NCI-H1694 (cell line): ENCODE data around the gene WDFY1.
"Not testable (repeated sequence)": the region's sequence is repeated elsewhere in the genome, so short reads cannot be mapped to it uniquely, and the experiment has no call there.

ENCODE experiments used
- DNase-seq: peaks from one replicate; lab custom pipeline; 2025; lab: John Stamatoyannopoulos, UW

WDFY1 gene

DNA sequence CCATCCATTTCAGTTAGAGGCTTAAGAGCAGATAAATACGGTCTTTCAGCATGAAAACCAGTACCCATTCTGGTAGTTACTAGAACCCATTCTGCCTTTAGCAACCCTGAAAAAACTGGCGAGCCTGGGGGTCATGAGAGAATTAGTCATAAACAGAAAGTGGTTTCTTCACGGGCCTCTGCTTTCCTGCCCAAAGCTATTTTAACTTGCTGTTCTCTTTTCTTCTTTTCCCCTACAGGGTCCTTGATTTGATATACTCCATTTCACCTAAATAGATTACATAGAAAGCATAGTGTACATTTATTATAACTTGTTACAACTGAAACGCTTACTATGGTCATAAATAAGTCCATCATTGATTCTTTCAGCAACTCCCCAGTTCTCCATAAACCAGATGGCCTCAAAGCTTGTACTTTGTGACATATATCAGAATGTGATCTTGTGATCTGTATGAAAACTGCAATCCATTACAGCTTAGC is 48.3 kb downstream of the WDFY1 start:
- no peak for DNase-seq

DNA sequence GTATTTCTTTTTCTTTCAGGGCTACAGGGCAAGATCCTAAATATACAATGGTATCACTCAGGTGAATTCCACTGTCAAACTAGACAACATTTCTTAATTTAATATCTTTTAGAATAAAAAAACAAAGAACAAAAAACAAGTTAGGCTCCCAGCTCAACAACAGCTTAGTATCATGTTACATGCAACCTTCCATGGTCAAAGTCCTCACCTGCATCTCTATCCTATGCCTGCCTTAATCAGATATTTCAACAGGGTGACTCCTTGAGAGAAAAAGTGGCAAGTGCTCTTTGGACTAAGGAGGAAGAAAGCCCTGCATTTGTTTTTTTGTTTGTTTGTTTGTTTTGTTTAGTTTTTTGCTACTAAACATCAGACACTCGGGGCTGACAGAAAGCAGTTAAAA is 50.2 kb downstream of the WDFY1 start:
- no peak for DNase-seq

DNA sequence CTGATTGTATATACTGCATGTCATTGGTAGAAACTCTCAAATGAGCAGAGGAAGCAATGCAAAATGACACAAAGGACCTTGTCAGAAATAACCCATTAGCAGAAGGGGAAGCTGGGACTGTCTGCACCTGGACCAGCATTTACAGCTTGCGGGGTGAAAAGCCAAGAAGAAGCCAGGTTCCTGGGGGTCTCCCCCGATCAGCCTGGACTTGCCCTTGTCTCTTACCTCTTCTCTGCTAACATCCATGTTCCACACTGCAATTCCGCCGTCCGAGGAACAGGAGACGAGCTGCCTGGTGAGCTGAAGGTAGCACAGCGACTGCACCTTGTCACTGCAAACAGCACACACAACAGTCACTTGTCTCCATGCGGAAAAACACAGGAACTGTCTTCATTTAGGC is 51.1 kb downstream of the WDFY1 start:
- DNase-seq: no peak

DNA sequence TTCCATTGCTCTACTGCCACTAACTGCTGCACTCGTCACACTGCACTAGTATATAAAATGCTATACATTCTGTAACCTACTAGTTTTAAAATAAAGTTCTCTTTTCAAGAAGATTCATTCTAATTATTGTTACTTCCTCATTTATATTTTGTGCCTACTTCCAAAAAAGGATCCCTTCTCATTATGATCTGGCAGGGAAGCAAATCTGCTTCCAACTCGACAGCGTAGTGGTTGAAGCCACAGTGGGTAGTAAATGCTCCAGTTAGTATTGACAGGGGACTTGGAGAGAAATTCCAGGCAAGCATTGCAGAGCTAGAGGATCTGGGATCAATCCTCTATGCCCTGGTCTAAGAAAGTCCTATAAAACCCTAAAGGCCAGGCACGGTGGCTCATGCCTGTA is 54.4 kb downstream of the WDFY1 start:
- DNase-seq: no peak

DNA sequence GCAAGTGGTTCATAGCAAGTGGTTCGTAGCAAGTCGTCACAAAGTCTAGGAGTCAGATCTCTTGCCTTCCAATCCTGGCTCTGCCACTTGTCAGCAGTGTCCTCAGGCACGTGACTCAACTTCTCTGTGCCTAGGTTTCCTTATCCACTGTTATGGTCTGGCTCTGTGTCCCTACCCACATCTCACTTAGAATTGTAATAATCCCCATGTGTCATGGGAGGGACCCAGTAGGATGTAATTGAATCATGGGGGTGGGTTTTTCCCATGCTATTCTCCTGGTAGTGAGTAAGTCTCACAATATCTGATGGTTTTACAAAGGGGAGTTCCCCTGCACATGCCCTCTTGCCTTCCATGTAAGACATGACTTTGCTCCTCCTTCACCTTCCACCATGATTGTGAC is 55.9 kb downstream of the WDFY1 start:
- DNase-seq: no peak

DNA sequence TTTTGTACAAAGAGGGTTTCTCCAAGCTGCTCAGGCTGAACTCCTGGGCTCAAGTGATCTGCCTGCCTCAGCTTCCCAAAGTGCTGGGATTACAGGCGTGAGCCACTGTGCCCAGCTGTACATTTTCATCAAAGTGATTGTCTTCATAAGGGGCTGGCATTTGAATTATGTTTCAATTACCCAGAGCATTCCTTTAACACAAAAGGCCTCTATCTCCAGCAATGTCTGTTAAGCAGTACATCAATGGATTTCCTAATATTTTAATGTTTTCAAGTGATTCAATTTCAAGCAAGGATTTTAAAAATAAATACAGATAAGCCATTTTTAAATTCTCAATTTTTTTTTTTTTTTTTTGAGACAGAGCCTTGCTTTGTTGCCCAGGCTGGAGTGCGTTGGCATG is 56.9 kb downstream of the WDFY1 start:
- no peak for DNase-seq

DNA sequence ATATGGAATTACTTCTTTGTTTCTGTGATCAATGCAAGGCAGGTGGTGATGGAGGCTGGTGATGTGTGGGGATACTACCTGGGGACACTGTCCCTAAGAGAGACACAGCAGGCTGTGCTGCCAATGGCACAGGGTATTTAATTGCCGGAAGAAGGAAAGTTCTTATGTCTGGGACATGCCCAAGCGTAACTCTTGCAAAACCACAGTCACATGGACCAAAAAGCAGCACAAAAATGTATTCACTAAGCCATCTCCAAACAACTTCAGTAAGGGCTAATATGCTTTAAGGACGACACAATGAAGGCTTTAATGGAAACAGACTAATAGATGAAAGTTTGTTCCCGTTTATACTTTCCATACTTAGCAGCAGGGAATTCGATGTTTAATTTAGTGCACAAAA is 58.0 kb downstream of the WDFY1 start:
- DNase-seq: no peak

DNA sequence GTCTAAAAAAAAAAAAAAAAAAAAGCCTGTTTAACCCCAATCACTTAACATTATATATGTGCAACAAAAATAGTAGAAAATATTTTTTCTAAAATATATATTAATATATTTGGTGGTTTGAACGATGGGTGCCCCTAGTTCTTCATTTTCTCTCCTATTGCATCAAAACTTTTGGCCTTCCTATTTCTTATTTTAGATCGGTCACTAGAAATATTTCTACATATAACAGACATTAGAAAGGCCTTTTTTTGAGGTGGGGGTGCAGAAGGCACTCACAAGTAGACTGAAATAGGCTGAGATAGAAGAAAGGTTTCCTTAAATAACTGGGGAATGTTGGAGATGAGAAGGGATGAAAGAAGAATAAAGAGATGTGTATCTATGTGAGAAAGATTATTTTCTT is 58.4 kb downstream of the WDFY1 start:
- no peak for DNase-seq

DNA sequence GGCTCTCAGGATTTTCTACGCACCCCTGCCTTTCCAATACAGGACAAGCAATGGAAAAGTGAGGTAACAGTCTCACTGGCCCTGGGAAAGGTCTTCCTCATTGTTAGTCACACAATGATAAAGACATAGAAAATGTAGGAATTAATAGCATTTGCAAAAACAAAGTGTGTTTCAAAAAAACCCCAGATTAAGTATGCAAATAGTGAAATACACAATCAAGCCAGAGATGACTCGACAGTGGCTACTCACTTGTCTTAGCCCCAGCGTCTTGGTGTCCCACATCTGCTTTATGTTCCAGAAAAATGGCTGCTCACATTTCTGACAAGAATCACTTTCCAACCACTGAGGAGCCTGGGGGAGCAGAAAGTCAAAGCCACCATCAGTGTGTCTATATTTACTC is 60.7 kb downstream of the WDFY1 start:
- no peak for DNase-seq

DNA sequence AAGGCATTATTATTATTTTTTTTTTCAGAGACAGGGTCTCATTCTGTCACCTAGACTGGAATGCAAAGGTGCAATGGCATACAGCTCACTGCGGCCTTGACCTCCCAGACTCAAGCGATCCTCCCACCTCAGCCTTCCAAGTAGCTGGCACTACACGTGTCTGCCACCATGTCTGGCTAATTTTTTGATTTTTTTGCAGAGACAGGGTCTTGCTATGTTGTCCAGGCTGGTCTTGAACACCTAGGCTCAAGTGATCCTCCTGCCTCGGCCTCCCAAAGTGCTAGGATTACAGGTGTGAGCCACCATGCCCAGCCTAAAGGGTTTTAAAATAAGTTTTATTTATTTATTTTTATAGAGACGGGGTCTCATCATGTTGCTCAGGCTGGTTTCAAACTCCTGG is 62.4 kb downstream of the WDFY1 start:
- DNase-seq: no peak

DNA sequence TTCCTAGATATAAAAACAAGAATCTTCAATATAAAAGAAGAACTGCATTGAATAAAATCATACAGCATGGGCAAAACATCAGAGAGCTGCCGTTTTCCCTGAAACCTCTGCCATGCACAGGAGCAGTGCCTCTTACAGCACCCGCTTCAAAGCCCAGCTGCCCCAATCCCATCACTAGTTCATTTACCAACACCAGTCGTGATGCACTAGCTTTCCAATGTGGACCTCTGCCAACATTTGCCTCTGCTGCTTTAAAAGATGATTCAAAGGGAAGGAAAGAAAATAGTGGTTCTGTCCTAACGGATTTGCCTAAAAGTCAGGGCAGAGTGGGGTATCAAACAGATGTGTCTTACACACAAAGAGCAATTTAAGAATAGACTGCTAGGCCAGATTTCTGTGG is 64.3 kb downstream of the WDFY1 start:
- peak; percentile 30 for DNase-seq

DNA sequence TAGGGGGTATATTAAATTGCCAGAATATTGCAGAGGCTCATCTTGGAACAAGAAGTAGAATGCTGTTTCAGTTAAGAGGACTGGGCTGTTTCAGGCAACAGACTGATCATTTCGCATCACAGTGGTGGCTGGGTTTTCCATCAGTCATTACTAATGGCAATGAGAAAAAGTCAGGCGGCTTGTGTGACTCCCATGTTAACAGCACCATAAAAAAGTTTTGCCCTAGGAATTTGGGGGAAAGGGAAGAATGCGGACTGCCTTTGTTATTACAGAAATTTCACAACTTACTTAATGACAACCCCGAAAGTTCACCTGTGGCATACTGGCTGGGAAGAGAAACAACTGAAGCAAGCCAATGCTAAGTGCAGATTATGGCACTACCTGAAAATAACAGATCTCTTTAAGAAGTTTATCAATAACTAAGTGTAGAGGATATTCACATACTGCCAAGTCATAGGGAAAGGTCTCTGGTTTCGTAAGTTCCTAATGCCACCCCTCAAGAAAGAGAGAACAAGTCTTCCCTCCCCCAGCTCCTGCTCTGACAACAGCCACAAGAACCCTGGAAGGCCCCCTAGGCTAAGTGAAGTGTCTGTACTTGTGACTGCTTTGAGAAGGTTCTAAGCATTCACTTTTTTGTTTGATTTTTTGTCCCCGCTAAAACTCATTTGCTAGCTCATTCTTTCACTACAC is 67.3 kb downstream of the WDFY1 start:
- no peak for DNase-seq

DNA sequence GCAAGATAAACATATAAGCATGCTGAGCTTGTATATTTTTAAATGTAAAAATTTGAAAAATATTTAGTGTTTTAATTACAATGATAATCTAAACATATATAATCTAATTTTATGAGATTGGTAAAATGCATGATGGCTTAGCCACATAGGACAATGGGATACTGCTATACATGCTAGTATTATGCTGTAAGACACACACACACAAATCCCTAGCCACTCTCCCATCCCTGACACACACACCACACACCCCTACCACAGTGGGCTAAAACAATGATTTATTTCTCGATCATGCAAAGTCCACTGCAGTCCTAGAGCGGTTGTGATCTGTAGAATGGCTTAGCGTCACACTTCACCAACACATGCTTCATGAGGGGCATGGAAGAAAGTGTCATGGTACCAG is 71.5 kb downstream of the WDFY1 start:
- no peak for DNase-seq

DNA sequence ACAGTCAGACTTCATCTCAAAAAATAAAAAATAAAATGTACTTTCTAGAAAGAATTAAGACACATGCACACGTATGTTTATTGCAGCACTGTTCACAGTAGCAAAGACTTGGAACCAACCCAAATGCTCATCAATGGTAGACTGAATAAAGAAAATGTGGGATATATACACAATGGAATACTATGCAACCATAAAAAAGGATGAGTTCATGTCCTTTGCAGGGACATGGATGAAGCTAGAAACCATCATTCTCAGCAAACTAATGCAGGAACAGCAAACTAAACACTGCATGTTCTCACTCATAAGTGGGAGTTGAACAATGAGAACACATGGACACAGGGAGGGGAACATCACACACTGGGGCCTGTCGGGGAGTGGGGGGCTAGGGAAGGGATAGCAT is 72.4 kb downstream of the WDFY1 start:
- DNase-seq: not testable (repeated sequence)

DNA sequence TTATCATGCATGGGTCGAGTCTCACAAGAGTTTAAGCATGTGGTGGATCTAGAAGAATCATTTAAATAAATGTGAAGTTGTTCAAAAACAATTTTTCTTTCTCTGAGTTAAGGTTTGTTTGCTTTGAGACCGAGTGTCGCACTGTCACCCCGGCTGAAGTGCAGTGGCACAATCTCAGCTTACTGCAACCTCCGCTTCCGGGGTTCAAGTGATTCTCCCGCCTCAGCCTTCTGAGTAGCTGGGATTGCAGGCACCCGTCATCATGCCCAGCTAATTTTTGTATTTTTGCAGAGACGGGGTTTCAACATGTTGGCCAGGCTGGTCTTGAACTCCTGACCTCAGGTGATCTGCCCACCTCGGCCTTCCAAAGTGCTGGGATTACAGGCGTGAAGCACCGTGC is 73.5 kb downstream of the WDFY1 start:
- not testable (repeated sequence) for DNase-seq

DNA sequence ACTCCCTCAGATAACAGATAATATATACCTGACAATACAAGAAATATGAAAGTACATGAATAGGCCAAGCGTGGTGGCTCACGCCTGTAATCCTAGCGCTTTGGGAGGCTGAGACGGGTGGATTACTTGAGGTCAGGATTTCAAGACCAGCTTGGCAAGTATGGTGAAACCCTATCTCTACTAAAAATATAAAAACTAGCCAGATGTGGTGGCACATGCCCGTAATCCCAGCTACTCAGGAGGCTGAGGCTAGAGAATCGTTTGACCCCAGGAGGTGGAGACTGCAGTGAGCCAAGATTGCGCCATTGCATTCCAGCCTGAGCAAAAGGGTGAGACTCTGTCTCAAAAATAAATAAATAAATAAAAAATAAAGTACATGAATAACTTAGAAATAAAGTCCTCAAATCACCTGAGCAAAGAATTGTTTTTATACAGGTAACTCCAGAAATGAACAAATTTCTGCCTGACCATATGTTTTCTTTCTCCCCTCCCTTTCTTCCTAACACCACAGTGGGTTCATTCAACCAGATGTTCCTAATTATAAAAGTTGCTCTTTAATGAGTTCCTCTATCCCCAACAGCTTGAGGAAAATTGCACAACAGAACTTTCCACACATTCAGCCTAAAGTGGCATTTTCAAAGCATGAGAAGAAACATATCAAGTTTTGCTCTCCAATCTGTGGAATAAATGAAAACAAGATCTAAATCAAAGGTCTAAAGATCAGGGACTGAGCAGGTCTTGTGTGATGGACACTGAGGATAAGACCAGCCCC is 74.1 kb downstream of the WDFY1 start:
- no peak for DNase-seq

DNA sequence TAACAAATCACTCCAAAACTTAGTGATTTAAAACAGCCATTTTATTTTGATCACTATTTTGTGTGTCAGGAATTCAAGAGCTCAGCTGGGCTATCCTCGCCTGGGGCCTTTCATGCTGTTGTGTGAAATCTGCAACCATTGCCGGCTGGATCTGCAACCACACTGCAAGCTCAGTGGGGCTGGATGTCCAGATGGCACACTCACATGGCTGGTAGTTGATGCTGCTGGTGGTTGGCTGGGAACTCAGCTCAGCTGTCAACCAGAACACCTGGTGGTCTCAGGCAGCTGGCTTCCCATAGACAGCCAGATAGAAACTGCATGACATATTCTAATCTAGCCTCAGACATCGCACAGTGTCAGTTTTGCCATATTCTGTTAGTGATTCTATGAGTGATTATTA is 77.1 kb downstream of the WDFY1 start:
- peak; percentile 96 for DNase-seq

DNA sequence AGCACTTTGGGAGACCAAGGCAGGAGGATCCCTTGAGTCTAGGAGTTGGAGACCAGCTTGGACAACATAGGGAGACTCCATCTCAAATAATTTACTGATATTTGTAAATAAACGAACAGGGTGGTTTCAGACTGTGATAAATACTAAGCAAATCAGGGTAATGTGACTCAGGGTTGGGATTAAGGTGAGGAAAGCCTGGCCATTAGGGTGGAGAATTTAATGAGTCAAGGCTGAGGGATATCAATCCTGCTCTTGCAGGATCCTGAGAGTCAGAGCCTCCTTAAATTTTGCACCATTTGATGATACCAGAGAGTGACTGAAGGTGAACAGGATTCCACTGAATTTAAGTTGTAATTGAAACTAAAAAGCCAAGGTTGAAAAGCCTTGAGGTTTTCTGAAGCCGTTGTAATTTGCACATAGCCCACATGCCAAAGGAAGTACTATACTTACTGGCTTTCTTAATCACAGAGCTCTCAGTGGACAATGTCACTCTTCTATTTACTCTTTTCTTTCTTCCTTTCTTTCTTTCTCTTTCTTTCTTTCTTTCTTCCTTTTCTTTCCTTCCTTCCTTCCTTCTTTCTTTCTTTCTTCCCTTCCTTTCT is 79.1 kb downstream of the WDFY1 start:
- DNase-seq: no peak

DNA sequence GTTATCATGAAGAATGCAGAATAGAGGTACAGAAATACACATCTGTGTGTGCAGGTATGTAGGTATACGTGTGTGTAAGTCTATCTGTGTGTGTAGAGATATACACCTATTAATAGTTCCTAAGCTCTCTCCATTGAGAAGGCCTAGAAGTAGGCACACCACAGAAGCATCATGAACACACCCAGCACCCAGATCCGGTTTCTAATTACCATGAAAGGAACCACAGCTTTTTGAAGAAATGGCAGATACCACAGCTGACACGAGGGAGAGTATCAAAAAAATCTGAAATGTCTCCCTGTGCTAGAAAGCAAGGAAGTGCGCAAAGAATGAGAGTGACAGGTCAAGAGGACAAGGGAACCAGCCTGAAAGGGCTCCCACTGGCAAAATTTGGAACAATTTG is 80.0 kb downstream of the WDFY1 start:
- no peak for DNase-seq

DNA sequence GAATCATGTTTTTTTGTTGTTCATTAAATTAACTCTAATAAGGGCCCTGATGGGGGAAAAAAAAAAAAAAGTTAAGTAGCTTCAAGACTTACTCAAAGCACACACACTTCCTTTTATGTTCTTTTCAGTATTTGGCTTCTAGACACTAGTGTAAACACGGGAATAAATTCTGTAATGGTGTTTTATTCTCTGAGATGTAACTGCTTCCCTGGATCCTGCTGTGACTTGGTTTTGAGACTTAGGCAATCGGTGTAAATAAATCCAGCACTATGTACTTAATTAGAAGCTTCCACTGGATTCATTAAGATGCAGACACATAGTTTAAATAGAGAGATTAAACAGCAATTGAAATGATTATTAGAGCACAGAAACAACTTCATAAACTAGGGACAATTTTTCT is 81.6 kb downstream of the WDFY1 start:
- no peak for DNase-seq

DNA sequence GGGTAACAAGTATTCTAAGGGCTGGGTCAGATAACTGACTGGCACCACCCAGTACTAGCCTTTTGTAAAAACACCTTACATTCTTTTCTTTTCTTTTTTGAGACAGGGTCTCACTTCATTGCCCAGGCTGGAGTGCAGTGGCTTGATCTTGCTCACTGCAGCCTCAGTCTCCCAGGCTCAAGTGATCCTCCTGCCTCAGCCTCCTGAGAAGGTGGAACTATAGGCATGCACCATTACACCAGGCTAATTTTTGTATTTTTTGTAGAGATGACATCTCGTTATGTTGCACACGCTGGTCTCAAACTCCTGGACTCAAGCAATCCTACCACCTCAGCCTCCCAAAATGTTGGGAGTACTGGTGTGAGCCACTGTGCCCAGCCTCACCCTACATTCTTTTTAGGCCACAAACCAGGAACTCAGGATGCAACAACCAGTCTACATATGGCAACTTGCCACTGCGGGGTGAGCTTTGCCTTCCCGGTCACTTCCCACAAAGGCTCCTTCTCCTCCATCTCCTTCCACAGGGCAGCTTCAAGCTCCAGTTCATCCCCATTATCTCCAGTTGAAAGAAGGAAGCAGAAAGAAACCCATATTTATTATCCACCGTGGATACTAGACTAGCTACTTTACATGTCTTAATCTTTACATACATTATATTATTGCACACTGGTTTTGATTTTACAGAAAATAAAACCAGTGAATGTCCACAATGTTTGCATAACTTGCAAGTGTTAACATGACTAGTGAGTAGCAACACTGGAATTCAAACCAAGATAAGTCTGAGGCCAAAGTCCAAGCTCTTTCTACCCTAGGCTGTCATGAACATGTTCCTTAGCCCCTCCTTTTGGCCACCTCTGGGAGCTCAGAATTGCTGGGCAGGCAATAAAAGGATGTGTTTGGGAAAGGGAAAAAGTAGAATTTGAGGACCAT is 84.1 kb downstream of the WDFY1 start:
- DNase-seq: no peak

DNA sequence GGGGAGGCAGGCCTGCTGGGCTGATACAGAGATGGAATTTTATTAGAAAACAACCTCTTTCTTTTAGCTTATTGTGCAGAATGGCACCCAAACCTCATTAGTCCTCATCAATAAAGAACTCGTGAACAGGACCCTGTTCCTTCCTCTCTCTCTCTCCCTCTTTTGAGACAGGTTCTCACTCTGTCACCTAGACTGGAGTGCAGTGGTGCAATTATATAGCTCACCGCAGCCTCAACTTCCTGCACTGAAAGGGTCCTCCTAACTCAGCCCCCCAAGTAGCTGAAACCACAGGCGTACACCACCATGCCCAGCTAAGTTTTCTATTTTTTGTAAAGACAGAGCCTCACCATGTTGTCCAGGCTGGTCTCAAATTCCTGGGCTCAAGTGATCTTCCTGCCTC is 86.1 kb downstream of the WDFY1 start:
- DNase-seq: no peak
